Smooth muscle cell (in vitro differentiated cells): ENCODE results near the gene ATAD3B. TPM values are rescaled to one million over a fixed set of nuclear protein-coding genes. Genes with fewer than 3 reads are reported as not detected.
A peak's percentile ranks its signal among the peaks of the same experiment; 100 is the strongest.

Source experiments
- DNase-seq: peaks from one replicate; lab custom pipeline; 2025; ENCODE audit not compliant: unreplicated experiment; lab: John Stamatoyannopoulos, UW
- H2AFZ ChIP-seq: fragments of 200-600 bp; sonication (generic); 2 replicates; pipeline ENCODE4 v1.6.0; 2016; ENCODE audit warnings: antibody characterized with exemption, low read depth, mild to moderate bottlenecking
- H3F3A ChIP-seq: fragments of 200-600 bp; sonication (generic); 2 replicates; pipeline ENCODE4 v1.6.0; 2017; ENCODE audit warnings: antibody characterized with exemption, low read depth
- H3K27ac ChIP-seq: fragments of 200-600 bp; sonication (generic); 2 replicates; pipeline ENCODE4 v1.5.1; 2016; ENCODE audit warnings: low read depth, mild to moderate bottlenecking
- H3K27me3 ChIP-seq: fragments of 200-600 bp; sonication (generic); 2 replicates; pipeline ENCODE4 v1.6.1; 2016; ENCODE audit warnings: low read depth, mild to moderate bottlenecking
- H3K36me3 ChIP-seq: fragments of 200-600 bp; sonication (generic); 2 replicates; pipeline ENCODE4 v1.5.1; 2016; ENCODE audit warnings: low read depth
- H3K4me1 ChIP-seq: fragments of 200-600 bp; sonication (generic); 2 replicates; pipeline ENCODE4 v1.5.1; 2016; ENCODE audit warnings: low read depth
- H3K4me2 ChIP-seq: fragments of 200-600 bp; sonication (generic); 2 replicates; pipeline ENCODE4 v1.6.0; 2016; ENCODE audit warnings: mild to moderate bottlenecking
- H3K4me3 ChIP-seq: fragments of 200-600 bp; sonication (generic); 2 replicates; pipeline ENCODE4 v1.5.1; 2016; ENCODE audit warnings: mild to moderate bottlenecking
- H3K79me2 ChIP-seq: fragments of 200-600 bp; sonication (generic); 2 replicates; pipeline ENCODE4 v1.6.0; 2016; ENCODE audit warnings: low read depth, mild to moderate bottlenecking
- H3K9ac ChIP-seq: fragments of 200-600 bp; sonication (generic); 2 replicates; pipeline ENCODE4 v1.6.0; 2016; ENCODE audit warnings: low read depth
- H3K9me3 ChIP-seq: fragments of 200-600 bp; sonication (generic); replicated peaks from 2 replicates; pipeline ENCODE4 v1.5.1; 2016; ENCODE audit warnings: low read depth
- H4K20me1 ChIP-seq: fragments of 200-600 bp; sonication (generic); 2 replicates; pipeline ENCODE4 v1.6.0; 2016; ENCODE audit warnings: low read depth
- CTCF ChIP-seq: fragments of 200-600 bp; sonication (generic); IDR thresholded peaks from 2 replicates; pipeline ENCODE4 v1.5.1; 2017; ENCODE audit warnings: borderline replicate concordance, mild to moderate bottlenecking, antibody characterized with exemption; ENCODE audit not compliant: insufficient read depth, poor library complexity, severe bottlenecking
- WGBS: methylation state at CpG from one replicate; pipeline ENCODE4 v1.1.7; 2016; ENCODE audit warnings: low lambda C conversion rate; 5-methylcytosine and 5-hydroxymethylcytosine counted together
- polyA plus RNA-seq: library from polyadenylated mRNA; unstranded; fragments of >200 nt; fragmentation: Nextera tagmentation; extraction: Ambion mirVana; gene quantifications from 2 replicates; pipeline ENCODE4 v1.2.1, GENCODE V29; 2016
- total RNA-seq: library from RNA; depleted of rRNA; stranded (reverse); fragments of >200 nt; gene quantifications from 2 replicates; pipeline ENCODE4 v1.2.3, GENCODE V29; 2014

The ATAD3B gene
- total and polyA plus RNA-seq, 2 experiments from 2014 or later, result 8.6 to 20.2 TPM

- DNase-seq, result no peak
- H2AFZ ChIP-seq, result no peak overlapping the region
- H3K4me2 ChIP-seq, result peak overlapping the region; percentile 97
- no peaks in the 10 kb centered on the region for H3K27me3 ChIP-seq
- no peak overlapping the region for H3K9ac ChIP-seq
- no peaks in the 10 kb centered on the region for H3K9me3 ChIP-seq
- no peak for TF ChIP-seq CTCF
- peak overlapping the region; percentile 89 for H3K27ac ChIP-seq
- H3K4me1 ChIP-seq, result peaks cover 55% of the 10 kb centered on the region
- H4K20me1 ChIP-seq, result no peaks in the 10 kb centered on the region
- H3F3A ChIP-seq, result peaks cover 29% of the 10 kb centered on the region
- no peaks in the 10 kb centered on the region for H3K79me2 ChIP-seq
- 67% methylated on average over 6 of the region's 6 CpGs for WGBS
- no peak overlapping the region for H3K4me3 ChIP-seq
- H3K36me3 ChIP-seq, result no peaks in the 10 kb centered on the region
Observed at GRCh38 chr1:1429671-1430073, 41.9 kb upstream of the ATAD3B start.

- Histone ChIP-seq H3K4me3 (peak overlapping the region; percentile 21), H3K4me2 (peak overlapping the region; percentile 97), H3K79me2 (no peaks in the 10 kb centered on the region), H3K36me3 (no peaks in the 10 kb centered on the region), H2AFZ (peak overlapping the region; percentile 31), H3F3A (peaks cover 32% of the 10 kb centered on the region), H3K9ac (peak overlapping the region; percentile 42), H4K20me1 (no peaks in the 10 kb centered on the region), H3K4me1 (peaks cover 62% of the 10 kb centered on the region), H3K27me3 (no peaks in the 10 kb centered on the region), H3K9me3 (no peaks in the 10 kb centered on the region), H3K27ac (peak overlapping the region; percentile 89)
- TF ChIP-seq CTCF, result peak; percentile 12
- WGBS, result 26% methylated on average over 35 of the region's 35 CpGs
- no peak for DNase-seq
Observed at GRCh38 chr1:1430114-1430982, 41.2 kb upstream of the ATAD3B start.

GRCh38 chr1:1430992-1431844, 40.3 kb upstream of the ATAD3B start:
- no peak overlapping the region for H3K9ac ChIP-seq
- H2AFZ ChIP-seq, result no peak overlapping the region
- 11% methylated on average over 14 of the region's 18 CpGs for WGBS

More at GRCh38 chr1:1430992-1431844, 40.3 kb upstream of the ATAD3B start:
- H4K20me1 ChIP-seq, result peaks cover 3% of the 10 kb centered on the region
- DNase-seq, result no peak
- H3K27ac ChIP-seq, result peak overlapping the region; percentile 89
- H3K4me1 ChIP-seq, result peaks cover 61% of the 10 kb centered on the region
- TF ChIP-seq CTCF, result no peak
- peaks cover 5% of the 10 kb centered on the region for H3K79me2 ChIP-seq
- H3K27me3 ChIP-seq, result no peaks in the 10 kb centered on the region
- no peaks in the 10 kb centered on the region for H3K36me3 ChIP-seq
- H3K4me3 ChIP-seq, result no peak overlapping the region
- peak overlapping the region; percentile 97 for H3K4me2 ChIP-seq
- peaks cover 32% of the 10 kb centered on the region for H3F3A ChIP-seq
- H3K9me3 ChIP-seq, result no peaks in the 10 kb centered on the region
